Measurements from ENCODE around the gene RNF207. TPM values are rescaled to one million over a fixed set of nuclear protein-coding genes. Genes with fewer than 3 reads are reported as not detected.

Gene RNF207
- total and polyA plus RNA-seq, 2 of the 4 experiments (the other 2 are of a cell fraction): 2.7 to 17.2 TPM

GRCh38 chr1:6180268-6180706, 25.6 kb upstream of the RNF207 start, which contains the start of gene CHD5:
TSS of gene CHD5 (minus strand) at chr1:6180321. CDS start at chr1:6180023, 298 bp downstream.
- no peaks in the 10 kb centered on the region; the same call in 1 of the 2 replicates for H3K9me3 ChIP-seq (ENCODE audit: control insufficient read depth, insufficient read depth, low read length)
- dilution Hi-C loops (cut with HindIII; ENCODE audit: low sequenced_read_pairs, unreplicated experiment): no loop called here
- H2AFZ ChIP-seq (replicated peaks; ENCODE audit: low read length, poor library complexity): peak within 1 kb of the TSS; percentile 41
- 0 out of 2 replicates have a peak, but pooled peaks have one; percentile 16 for TF ChIP-seq CTCF (conservative IDR thresholded peaks at IDR 0.05; ENCODE audit: low read depth, low read length)
- no peak for TF ChIP-seq ELK1 (IDR thresholded peaks at IDR 0.05; ENCODE audit: borderline replicate concordance, low read depth, low read length)
- no peak within 1 kb of the TSS for H2BK5ac ChIP-seq (ENCODE audit: low read depth, low read length, poor library complexity, severe bottlenecking)
- peaks cover 12 to 13% of the 10 kb centered on the region in 2 experiments for H3K79me1 ChIP-seq (ENCODE audit: low read depth in 1 of 2, low read length in 2 of 2)
- H2AK5ac ChIP-seq (ENCODE audit: low read depth, low read length): no peak within 1 kb of the TSS
- ChIA-PET POLR2A (ENCODE audit: unreplicated experiment) (no interaction called here), CTCF (no interaction called here)
- H3K9ac ChIP-seq (ENCODE audit: low read depth, low read length): no peak within 1 kb of the TSS
- H2BK20ac ChIP-seq (ENCODE audit: low read depth, low read length): no peak within 1 kb of the TSS
- 1% methylated on average over 33 of the region's 57 CpGs; no CpG with 5 or more reads in 1 of the 2 experiments for WGBS, 2 experiments (ENCODE audit: extremely low coverage in 2 of 2, insufficient read length in 1 of 2)
- no peak within 1 kb of the TSS for H2BK120ac ChIP-seq (ENCODE audit: low read depth, low read length)
- ATAC-seq (ENCODE audit: low read depth): peak; percentile 9; the same call in 1 of the 2 replicates
- H3K4me2 ChIP-seq (ENCODE audit: low read depth, low read length): peak within 1 kb of the TSS; percentile 34; the same call in 1 of the 2 replicates
- no TSS peak for BruUV-seq (replicated peaks)
- H3K4me3 ChIP-seq (ENCODE audit: insufficient read depth, low read depth, low read length): 0 out of 2 replicates have a peak within 1 kb of the TSS, but pooled peaks have one; percentile 10
- H2BK15ac ChIP-seq (ENCODE audit: low read depth, low read length): no peak within 1 kb of the TSS
- no peak within 1 kb of the TSS for H4K91ac ChIP-seq (ENCODE audit: insufficient read depth, low read depth, low read length)
- no peak for DNase-seq
- no peak within 1 kb of the TSS for H3K4ac ChIP-seq (ENCODE audit: low read depth, low read length)
- H3K9me1 ChIP-seq (ENCODE audit: insufficient read depth, low read length): peaks cover 10% of the 10 kb centered on the region
- in situ Hi-C loops (cut with MboI; ENCODE audit: low sequenced_read_pairs): no loop called here
- peak within 1 kb of the TSS; percentile 33 for H2AK9ac ChIP-seq (replicated peaks; ENCODE audit: low read depth, low read length, poor library complexity)
- H3K23ac ChIP-seq (ENCODE audit: low read depth, low read length): no peak within 1 kb of the TSS
- no peak within 1 kb of the TSS for H4K8ac ChIP-seq (ENCODE audit: low read depth in 2 of 2, low read length in 2 of 2)
- H4K5ac ChIP-seq (ENCODE audit: low read depth, low read length): no peak within 1 kb of the TSS
- H4K20me1 ChIP-seq (ENCODE audit: insufficient read depth, low read length): peaks cover 27% of the 10 kb centered on the region
- H3K14ac ChIP-seq (replicated peaks; ENCODE audit: low read depth, low read length): no peak within 1 kb of the TSS
- H3K18ac ChIP-seq (ENCODE audit: low read depth, low read length): no peak within 1 kb of the TSS
- peaks cover 5% of the 10 kb centered on the region for H3K36me3 ChIP-seq (ENCODE audit: control insufficient read depth, insufficient read depth, low read length)
- H3K27me3 ChIP-seq (ENCODE audit: control insufficient read depth, insufficient read depth, low read length): peaks cover 51% of the 10 kb centered on the region
- H3K27ac ChIP-seq (ENCODE audit: insufficient read depth, low read length): no peak within 1 kb of the TSS
- intact Hi-C loops (cut with micrococcal nuclease): no loop called here
- H3K4me1 ChIP-seq (ENCODE audit: control insufficient read depth, insufficient read depth, low read length): peaks cover 12% of the 10 kb centered on the region; the same call in 1 of the 2 replicates
- no peak within 1 kb of the TSS for H3K56ac ChIP-seq (ENCODE audit: extremely low read depth, insufficient read depth, low read length)
